GM12872 (cell line): Measurements from ENCODE around the gene VIPR1.

ENCODE experiments used
- TF ChIP-seq, protein P1 (sequence below): IDR thresholded peaks from 3 replicates; pipeline ENCODE4 v1.5.1; 2011; ENCODE audit warnings: low read depth, mild to moderate bottlenecking, low read length, moderate library complexity; ENCODE audit not compliant: insufficient read depth

The VIPR1 gene

DNA sequence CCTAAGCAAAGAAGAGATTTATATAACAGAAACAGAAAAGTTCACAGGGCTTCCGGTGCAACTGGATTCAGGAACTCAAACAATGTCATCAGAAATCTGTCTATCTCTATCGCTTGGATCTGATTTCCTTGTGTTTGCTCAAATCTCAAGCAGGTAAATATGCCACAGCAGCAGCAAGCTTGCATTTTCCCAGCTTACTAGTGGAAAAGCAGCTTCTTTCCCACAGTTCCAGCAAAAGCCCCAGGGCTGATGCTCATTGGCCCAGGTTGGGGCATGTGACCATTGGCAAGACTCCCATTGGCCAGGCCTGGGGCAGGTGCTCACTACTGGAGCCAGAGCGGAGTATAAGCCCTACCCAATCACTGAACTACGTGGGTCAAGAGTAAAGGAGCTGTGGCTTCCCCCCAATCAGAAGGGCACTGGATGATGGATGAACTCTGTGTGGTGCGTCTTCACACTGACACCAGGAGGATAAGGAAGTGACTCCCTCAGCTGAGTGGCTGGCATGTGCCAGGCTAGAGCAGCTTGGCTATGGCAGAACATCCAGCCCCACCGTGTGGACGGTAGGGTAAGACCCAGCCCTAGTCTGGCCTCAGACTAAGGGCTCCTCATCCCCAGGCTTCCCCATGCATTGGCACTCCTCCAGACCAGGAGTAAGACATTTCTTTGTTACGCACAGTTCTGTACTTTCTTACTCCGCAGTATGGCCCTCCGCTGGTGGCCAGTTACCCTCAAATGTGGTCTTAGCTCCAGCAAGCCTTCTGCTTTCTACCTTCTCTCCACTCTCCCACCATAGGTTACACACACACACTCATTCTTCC is 13.1 kb upstream of the VIPR1 start:
- TF ChIP-seq, protein P1, sequence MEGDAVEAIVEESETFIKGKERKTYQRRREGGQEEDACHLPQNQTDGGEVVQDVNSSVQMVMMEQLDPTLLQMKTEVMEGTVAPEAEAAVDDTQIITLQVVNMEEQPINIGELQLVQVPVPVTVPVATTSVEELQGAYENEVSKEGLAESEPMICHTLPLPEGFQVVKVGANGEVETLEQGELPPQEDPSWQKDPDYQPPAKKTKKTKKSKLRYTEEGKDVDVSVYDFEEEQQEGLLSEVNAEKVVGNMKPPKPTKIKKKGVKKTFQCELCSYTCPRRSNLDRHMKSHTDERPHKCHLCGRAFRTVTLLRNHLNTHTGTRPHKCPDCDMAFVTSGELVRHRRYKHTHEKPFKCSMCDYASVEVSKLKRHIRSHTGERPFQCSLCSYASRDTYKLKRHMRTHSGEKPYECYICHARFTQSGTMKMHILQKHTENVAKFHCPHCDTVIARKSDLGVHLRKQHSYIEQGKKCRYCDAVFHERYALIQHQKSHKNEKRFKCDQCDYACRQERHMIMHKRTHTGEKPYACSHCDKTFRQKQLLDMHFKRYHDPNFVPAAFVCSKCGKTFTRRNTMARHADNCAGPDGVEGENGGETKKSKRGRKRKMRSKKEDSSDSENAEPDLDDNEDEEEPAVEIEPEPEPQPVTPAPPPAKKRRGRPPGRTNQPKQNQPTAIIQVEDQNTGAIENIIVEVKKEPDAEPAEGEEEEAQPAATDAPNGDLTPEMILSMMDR, result no peak

DNA sequence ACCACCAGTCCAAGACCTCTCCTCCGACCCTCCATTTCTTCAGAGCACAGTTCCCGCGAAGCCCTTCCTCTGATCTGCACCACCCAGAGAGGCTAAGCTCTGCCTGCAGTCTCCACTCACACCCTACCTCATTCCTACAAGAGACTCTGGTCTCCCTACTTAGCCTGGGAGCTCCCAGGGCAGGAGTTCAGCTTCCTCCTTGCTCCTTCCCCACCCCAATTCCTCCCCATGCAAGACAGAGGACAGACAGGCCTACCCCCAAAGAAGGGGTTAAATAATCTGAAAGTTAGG is 12.6 kb upstream of the VIPR1 start:
- TF ChIP-seq, protein P1, result no peak

DNA sequence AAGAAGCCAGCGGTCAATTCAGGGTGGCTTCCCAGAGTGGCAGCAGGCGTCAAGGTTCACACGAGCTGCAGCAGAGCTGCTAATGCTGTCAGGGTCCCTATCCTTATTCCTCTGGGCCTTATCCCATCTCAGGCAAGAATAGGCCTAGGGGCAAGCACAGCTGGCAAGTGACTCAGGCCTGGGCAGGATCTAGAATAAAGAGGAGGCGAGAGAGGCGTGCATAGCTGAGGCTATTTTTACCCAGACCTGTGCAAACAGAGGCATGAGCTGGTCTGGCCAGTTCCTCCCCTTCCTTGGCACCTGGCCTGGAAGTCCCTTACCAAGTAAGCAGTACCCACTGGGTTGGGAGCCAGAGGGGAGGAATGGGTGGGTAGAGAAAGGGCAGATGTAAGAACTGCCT is 12.2 kb upstream of the VIPR1 start:
- TF ChIP-seq, protein P1, result no peak

DNA sequence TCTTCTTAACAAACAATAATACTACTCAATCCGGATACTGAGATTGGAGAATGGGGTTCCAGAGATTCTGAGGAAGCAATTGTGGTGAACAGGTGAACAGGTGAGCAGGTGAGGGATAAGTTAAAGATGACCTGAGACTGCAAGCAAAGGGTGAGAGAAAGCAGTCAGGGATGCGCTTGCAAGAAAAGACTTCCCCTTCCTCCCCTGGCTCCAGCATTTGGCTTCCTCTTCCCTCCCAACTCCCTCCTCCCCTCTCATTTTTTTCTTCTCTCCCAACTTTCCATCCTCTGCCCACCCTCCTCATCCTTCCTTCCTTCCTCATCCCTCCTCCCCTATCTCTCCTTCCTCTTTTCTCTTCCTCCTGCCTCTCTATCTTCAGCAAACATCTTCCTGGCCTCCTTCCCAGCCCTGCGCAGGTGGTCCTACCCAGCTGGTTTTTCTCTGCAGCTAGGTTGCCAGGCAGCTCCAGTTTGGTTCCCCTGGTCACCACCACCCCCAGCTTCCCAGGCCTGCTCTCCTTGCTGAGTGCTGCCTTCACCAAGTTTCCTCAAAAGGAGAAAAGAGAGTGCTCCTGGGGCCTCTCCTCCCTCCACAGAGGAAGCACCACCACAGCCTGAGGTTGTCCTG is 10.4 kb upstream of the VIPR1 start:
- TF ChIP-seq, protein P1, result no peak

DNA sequence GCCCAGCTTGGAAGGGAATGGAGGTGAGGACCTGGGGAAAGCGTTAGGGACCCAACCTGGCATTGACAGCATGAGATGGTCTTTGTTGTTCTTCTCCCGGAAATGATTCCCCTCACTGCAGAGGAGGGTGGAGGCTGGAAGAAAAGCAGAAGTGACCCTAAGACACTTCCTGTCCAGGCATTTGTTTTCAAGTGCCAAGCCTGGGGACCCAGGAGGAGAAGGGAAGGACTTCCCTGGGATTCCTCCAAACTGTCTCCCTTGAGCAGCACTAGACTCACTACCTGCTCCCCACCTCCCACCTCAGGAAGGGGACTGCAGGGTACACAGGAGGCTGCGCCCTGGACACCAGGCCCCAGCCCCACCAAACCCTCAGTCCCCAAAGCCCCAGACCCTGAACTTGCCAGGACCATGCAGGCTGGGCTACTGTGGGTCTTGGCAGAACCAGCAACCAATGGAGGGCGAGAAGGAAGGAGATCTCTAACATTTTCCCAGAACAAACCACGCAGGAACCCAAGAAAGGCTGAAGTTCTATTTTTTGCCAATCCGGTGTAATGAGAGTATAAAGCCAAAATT is 9.8 kb upstream of the VIPR1 start:
- TF ChIP-seq, protein P1, result no peak

DNA sequence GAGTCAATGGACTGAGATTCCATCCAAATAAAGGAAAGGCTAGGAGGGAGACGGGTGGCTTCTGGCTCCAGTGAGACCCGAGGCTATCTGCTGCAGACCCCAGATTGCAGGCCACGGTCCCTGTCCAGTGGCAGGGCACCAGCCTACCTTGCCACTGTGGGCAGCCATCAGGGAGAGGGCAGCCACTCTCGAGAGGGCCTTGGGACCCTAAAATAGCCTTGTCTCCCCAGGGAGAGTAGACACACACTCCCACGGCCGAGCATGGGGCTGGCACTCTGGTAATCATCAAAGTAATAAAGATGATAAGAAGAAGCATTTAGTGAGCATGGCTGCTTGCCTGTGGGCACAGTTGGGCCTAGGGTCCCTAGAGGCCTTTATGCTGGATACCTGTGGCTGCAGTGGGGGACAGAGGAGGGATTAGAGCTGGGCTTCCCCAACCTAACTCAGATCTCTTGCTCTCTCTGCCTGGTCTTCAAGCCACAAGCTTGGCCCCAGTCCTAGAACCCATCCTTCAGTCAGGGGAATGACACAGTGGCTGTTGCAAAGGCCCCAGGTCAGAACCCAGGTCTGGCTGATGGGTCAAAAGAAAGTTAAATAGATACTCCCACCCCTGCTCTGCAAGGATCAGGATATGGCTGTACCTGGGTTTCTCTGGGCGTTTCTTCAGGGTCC is 9.2 kb upstream of the VIPR1 start:
- TF ChIP-seq, protein P1, result no peak

DNA sequence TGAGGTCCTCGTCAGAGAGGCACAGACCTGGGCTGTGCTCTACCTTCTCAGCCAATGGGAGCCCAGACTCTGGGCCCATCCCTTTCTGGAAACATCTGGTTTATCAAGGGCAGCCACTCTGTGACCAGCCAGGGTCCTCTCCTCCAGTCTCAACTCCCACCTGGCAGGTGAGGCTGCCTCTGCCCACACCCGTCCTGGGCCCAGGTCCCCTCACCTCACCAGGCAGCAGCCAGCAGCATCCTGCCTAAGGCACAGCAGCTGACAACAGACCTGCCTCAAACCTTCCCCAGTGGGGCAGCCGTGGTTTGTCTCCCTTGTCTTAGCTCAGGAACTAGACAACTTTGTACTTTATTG is 8.7 kb upstream of the VIPR1 start:
- TF ChIP-seq, protein P1, result no peak
